Neural progenitor cell (in vitro differentiated cells): ENCODE data around the gene LRP2. TPM values are rescaled to one million over a fixed set of nuclear protein-coding genes. Genes with fewer than 3 reads are reported as not detected.
A peak's percentile ranks its signal among the peaks of the same experiment; 100 is the strongest.

ENCODE experiments used
- DNase-seq: peaks from one replicate; pipeline ENCODE4 v3.0.0-alpha.2; 2016; ENCODE audit warnings: low spot score
- H2AFZ ChIP-seq: fragments of 200-600 bp; sonication (generic); replicated peaks from 2 replicates; pipeline ENCODE4 v1.6.1; 2016; ENCODE audit warnings: antibody characterized with exemption
- H3F3A ChIP-seq: fragments of 200-600 bp; sonication (generic); 2 replicates; pipeline ENCODE4 v1.6.1; 2016; ENCODE audit warnings: antibody characterized with exemption, low read depth
- H3K27ac ChIP-seq: fragments of 200-600 bp; sonication (generic); 2 replicates; pipeline ENCODE4 v1.5.1; 2016; ENCODE audit warnings: mild to moderate bottlenecking
- H3K27me3 ChIP-seq: fragments of 200-600 bp; sonication (generic); 2 replicates; pipeline ENCODE4 v1.6.1; 2016; ENCODE audit warnings: mild to moderate bottlenecking, moderate library complexity
- H3K36me3 ChIP-seq: fragments of 200-600 bp; sonication (generic); 2 replicates; pipeline ENCODE4 v1.5.1; 2016
- H3K4me1 ChIP-seq: fragments of 200-600 bp; sonication (generic); 2 replicates; pipeline ENCODE4 v1.6.1; 2016; ENCODE audit warnings: mixed run types
- H3K4me2 ChIP-seq: fragments of 200-600 bp; sonication (generic); 2 replicates; pipeline ENCODE4 v1.6.1; 2016
- H3K4me3 ChIP-seq: fragments of 200-600 bp; sonication (generic); 2 replicates; pipeline ENCODE4 v1.5.1; 2016
- H3K79me2 ChIP-seq: fragments of 200-600 bp; sonication (generic); 2 replicates; pipeline ENCODE4 v1.6.1; 2016; ENCODE audit warnings: low read depth
- H3K9ac ChIP-seq: fragments of 200-600 bp; sonication (generic); 2 replicates; pipeline ENCODE4 v1.6.1; 2016
- H3K9me3 ChIP-seq: fragments of 200-600 bp; sonication (generic); 2 replicates; pipeline ENCODE4 v1.5.1; 2016; ENCODE audit warnings: low read depth
- H4K20me1 ChIP-seq: fragments of 200-600 bp; sonication (generic); 2 replicates; pipeline ENCODE4 v1.6.1; 2016; ENCODE audit warnings: low read depth
- H3K27ac Mint-ChIP-seq: 3 replicates; pipeline ENCODE4 v1.8.0; 2021; ENCODE audit warnings: mixed read lengths
- H3K27me3 Mint-ChIP-seq: 2 replicates; pipeline ENCODE4 v1.8.0; 2022; ENCODE audit warnings: low read depth, mild to moderate bottlenecking, inconsistent platforms, moderate library complexity, mixed read lengths; ENCODE audit not compliant: insufficient read depth
- H3K36me3 Mint-ChIP-seq: 3 replicates; pipeline ENCODE4 v1.8.0; 2021; ENCODE audit warnings: mixed read lengths
- H3K4me1 Mint-ChIP-seq: 3 replicates; pipeline ENCODE4 v1.8.0; 2021; ENCODE audit warnings: mixed read lengths
- H3K4me3 Mint-ChIP-seq: 3 replicates; pipeline ENCODE4 v1.8.0; 2021; ENCODE audit warnings: mild to moderate bottlenecking, moderate library complexity, mixed read lengths
- H3K9me3 Mint-ChIP-seq: 3 replicates; pipeline ENCODE4 v1.8.0; 2020; ENCODE audit warnings: mixed read lengths
- EZH2 ChIP-seq: fragments of 200-600 bp; sonication (generic); IDR thresholded peaks from 2 replicates; pipeline ENCODE4 v1.6.1; 2017; ENCODE audit warnings: antibody characterized with exemption, mild to moderate bottlenecking, moderate library complexity
- EZH2phosphoT487 ChIP-seq: fragments of 200-600 bp; sonication (generic); IDR thresholded peaks from 2 replicates; pipeline ENCODE4 v1.6.1; 2017; ENCODE audit warnings: antibody characterized with exemption
- total RNA-seq: library from RNA; depleted of rRNA; stranded (reverse); fragments of >200 nt; gene quantifications from 2 replicates; pipeline ENCODE4 v1.2.3, GENCODE V29; 2015; ENCODE audit warnings: low replicate concordance
- TF ChIP-seq, protein P1 (sequence below): fragments of 200-600 bp; sonication (generic); IDR thresholded peaks from 2 replicates; pipeline ENCODE4 v1.5.1; 2017; ENCODE audit warnings: antibody characterized with exemption, mild to moderate bottlenecking

LRP2 gene
- total RNA-seq, 1 donor from 2014 or later = 143 TPM

DNA sequence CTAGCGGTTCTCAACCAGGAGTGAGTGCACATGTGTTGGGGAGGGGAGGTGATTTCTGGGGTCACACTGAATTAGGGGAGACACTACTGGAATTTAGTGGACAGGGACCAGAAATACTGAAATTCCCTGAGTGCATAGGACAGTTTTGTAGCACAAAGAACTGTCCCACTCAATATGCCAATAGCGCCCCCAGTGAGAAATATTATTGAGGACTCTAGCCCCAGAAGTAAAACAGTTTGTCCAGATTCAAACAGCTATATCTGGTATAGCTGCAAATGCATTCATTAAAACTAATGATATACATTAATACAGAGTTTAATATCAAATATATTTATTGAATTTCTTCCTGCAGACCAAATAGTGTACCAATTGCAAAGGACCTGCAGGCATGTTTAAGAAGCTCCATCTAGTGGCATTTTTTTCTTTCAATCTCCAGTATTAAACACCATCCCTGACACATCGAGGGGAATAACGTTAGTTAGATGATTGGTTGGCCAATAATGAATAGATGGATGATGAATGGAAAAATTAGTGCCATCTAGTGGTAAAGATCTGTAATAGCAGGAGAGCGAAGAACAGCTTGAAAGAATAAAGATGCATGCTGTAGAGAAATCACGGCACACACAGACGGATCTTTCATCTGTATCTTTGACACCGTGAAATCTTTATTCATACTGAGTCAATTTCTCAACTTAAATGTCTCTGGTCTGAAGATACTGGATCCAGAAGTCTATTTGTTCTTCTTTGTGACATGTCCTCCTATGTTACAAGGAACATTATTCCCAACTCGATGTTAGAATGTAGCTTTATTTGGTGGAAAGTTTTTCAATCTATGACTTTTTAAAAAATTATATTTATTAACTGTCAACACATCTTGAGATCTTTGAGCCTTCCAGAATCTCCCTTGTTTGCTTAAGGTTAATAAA lies 230.5 kb downstream of the LRP2 start:
- Mint-ChIP-seq H3K4me3 (no peak overlapping the region), H3K27me3 (no peaks in the 10 kb centered on the region), H3K4me1 (no peaks in the 10 kb centered on the region), H3K36me3 (peaks cover 2% of the 10 kb centered on the region), H3K27ac (no peak overlapping the region), H3K9me3 (no peaks in the 10 kb centered on the region)
- Histone ChIP-seq H2AFZ (no peak overlapping the region), H3K27me3 (no peaks in the 10 kb centered on the region), H3K9me3 (no peaks in the 10 kb centered on the region), H3K4me1 (no peaks in the 10 kb centered on the region), H3K4me2 (no peak overlapping the region), H3K27ac (no peak overlapping the region), H3K4me3 (no peak overlapping the region), H3K9ac (no peak overlapping the region), H3F3A (peaks cover 6% of the 10 kb centered on the region), H3K79me2 (no peaks in the 10 kb centered on the region), H4K20me1 (no peaks in the 10 kb centered on the region), H3K36me3 (peaks cover 34% of the 10 kb centered on the region)
- peak; percentile 12 for DNase-seq
- TF ChIP-seq EZH2 = no peak
- TF ChIP-seq, protein P1, sequence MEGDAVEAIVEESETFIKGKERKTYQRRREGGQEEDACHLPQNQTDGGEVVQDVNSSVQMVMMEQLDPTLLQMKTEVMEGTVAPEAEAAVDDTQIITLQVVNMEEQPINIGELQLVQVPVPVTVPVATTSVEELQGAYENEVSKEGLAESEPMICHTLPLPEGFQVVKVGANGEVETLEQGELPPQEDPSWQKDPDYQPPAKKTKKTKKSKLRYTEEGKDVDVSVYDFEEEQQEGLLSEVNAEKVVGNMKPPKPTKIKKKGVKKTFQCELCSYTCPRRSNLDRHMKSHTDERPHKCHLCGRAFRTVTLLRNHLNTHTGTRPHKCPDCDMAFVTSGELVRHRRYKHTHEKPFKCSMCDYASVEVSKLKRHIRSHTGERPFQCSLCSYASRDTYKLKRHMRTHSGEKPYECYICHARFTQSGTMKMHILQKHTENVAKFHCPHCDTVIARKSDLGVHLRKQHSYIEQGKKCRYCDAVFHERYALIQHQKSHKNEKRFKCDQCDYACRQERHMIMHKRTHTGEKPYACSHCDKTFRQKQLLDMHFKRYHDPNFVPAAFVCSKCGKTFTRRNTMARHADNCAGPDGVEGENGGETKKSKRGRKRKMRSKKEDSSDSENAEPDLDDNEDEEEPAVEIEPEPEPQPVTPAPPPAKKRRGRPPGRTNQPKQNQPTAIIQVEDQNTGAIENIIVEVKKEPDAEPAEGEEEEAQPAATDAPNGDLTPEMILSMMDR = peak; percentile 77
- no peak for TF ChIP-seq EZH2phosphoT487

DNA sequence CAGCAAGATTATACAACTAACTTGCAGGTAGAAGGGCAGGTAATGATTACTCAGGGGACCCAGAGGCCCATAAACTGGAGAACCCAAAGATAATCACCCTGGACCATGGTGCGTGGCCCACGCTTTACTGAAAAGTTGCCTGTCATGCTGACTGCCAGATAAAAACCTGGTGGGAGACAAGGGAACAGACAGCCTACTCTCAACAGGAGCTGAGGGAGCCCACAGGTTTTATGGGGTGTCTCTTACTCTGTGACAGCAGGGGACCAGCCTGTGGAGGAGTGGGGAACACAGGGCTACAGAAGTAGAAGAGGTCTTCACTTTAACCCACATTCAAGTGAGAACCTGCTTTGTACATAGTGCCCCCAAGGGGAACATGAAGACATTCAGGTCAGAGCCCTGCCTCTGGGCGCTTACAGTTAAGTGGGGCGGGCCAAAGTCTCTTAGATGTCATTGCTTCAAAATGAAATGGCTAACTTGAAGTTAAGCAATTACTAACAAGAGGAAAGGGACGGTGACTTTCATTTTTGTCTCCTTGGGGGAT lies 232.6 kb downstream of the LRP2 start:
- Mint-ChIP-seq H3K4me3 (no peak overlapping the region), H3K27me3 (no peaks in the 10 kb centered on the region), H3K36me3 (peaks cover 2% of the 10 kb centered on the region), H3K4me1 (no peaks in the 10 kb centered on the region), H3K27ac (no peak overlapping the region), H3K9me3 (no peaks in the 10 kb centered on the region)
- TF ChIP-seq EZH2 (no peak), EZH2phosphoT487 (no peak)
- TF ChIP-seq, protein P1 = no peak
- H3K27me3 ChIP-seq = no peaks in the 10 kb centered on the region
- no peak overlapping the region for H3K27ac ChIP-seq
- H3K36me3 ChIP-seq = peaks cover 34% of the 10 kb centered on the region
- no peaks in the 10 kb centered on the region for H3K79me2 ChIP-seq
- no peak overlapping the region for H2AFZ ChIP-seq
- no peak overlapping the region for H3K4me3 ChIP-seq
- no peak overlapping the region for H3K4me2 ChIP-seq
- no peaks in the 10 kb centered on the region for H3K4me1 ChIP-seq
- no peak for DNase-seq
- H3K9me3 ChIP-seq = no peaks in the 10 kb centered on the region
- peaks cover 13% of the 10 kb centered on the region for H3F3A ChIP-seq
- H4K20me1 ChIP-seq = no peaks in the 10 kb centered on the region
- H3K9ac ChIP-seq = no peak overlapping the region

DNA sequence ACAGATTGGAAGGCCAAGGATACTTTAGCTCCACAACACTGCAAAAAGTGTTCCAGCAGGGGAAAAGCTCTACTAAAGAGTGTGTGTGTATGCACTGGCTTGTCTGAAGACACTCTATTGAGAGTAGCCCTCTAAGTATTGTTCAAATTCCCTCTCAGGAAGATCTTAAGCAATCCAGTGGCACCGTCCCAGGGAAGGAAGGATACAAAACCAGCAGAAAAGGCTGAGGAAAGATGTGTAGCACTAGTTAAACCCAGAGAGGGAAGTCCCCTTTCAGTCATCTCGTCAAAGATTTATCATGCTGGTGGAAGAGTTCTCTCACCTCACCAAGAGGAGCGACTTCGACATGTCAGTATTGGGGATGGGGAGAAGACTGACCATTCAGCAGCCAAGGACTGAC lies 242.5 kb downstream of the LRP2 start:
- peaks cover 2% of the 10 kb centered on the region for H3K4me1 Mint-ChIP-seq
- Histone ChIP-seq H3K27ac (no peak overlapping the region), H3K4me1 (peaks cover 6% of the 10 kb centered on the region), H3K4me2 (no peak overlapping the region), H4K20me1 (no peaks in the 10 kb centered on the region), H3K36me3 (no peaks in the 10 kb centered on the region), H3K9me3 (no peaks in the 10 kb centered on the region), H2AFZ (no peak overlapping the region), H3K9ac (no peak overlapping the region), H3K27me3 (no peaks in the 10 kb centered on the region), H3F3A (no peaks in the 10 kb centered on the region), H3K79me2 (no peaks in the 10 kb centered on the region), H3K4me3 (no peak overlapping the region)
- peaks cover 4% of the 10 kb centered on the region for H3K36me3 Mint-ChIP-seq
- no peaks in the 10 kb centered on the region for H3K27me3 Mint-ChIP-seq
- no peak overlapping the region for H3K27ac Mint-ChIP-seq
- no peak overlapping the region for H3K4me3 Mint-ChIP-seq
- H3K9me3 Mint-ChIP-seq = peaks cover 5% of the 10 kb centered on the region
- TF ChIP-seq, protein P1 = no peak
- TF ChIP-seq EZH2 = no peak
- TF ChIP-seq EZH2phosphoT487 = no peak
- no peak for DNase-seq
